RWPE1 (cell line): Measurements from ENCODE around the gene TOR1A.

Source experiments
- CTCF ChIA-PET: fragments of 350-600 bp; sonication (Branson Sonifier 250); formaldehyde crosslinking; extraction: SDS; loops from one replicate; lab custom pipeline; 2021; lab: Yijun Ruan, JAX
- POLR2A ChIA-PET: fragments of 400-600 bp; formaldehyde crosslinking; extraction: SDS; loops from one replicate; lab custom pipeline; 2020; ENCODE audit warnings: antibody characterized with exemption; ENCODE audit not compliant: low non-redundant PET; lab: Yijun Ruan, JAX
- DNase-seq: peaks from one replicate; pipeline ENCODE4 v3.0.0; 2012; ENCODE audit warnings: low spot score
- H3K27ac ChIP-seq: fragments of 450-650 bp; 2 replicates; pipeline ENCODE4 v1.5.1; 2017
- CTCF ChIP-seq: fragments of 450-650 bp; conservative IDR thresholded peaks from 2 replicates; pipeline ENCODE4 v1.5.1; 2017; ENCODE audit warnings: low read depth, mild to moderate bottlenecking

TOR1A gene

GRCh38 chr9:129867136-129868022, 43.4 kb upstream of the TOR1A start:
- 0 out of 2 replicates have a peak overlapping the region, but pooled peaks have one; percentile 0 for H3K27ac ChIP-seq
- CTCF ChIA-PET: interaction anchor here (0.7 kb wide), 1 partner anchor 8 kb away, joined by 4 read pairs; no protein-coding TSS in a partner anchor
- DNase-seq: no peak
- POLR2A ChIA-PET: interaction anchor here (0.5 kb wide), 1 partner anchor 69 kb away, joined by 9 read pairs; no protein-coding TSS in a partner anchor
- no peak for TF ChIP-seq CTCF

- CTCF ChIA-PET: no interaction called here
- no peak for TF ChIP-seq CTCF
- DNase-seq: no peak
- H3K27ac ChIP-seq: peak overlapping the region; percentile 12
- POLR2A ChIA-PET: no interaction called here
Observed at GRCh38 chr9:129866394-129867135, 42.6 kb upstream of the TOR1A start.

GRCh38 chr9:129865668-129866320, 41.9 kb upstream of the TOR1A start:
- TF ChIP-seq CTCF: no peak
- DNase-seq: no peak
- CTCF ChIA-PET: no interaction called here
- POLR2A ChIA-PET: interaction anchor here (0.8 kb wide), 1 partner anchor 21 kb away, joined by 3 read pairs; no protein-coding TSS in a partner anchor
- peak overlapping the region; percentile 12 for H3K27ac ChIP-seq

- H3K27ac ChIP-seq: peak overlapping the region; percentile 12
- no peak for DNase-seq
- TF ChIP-seq CTCF: no peak
- POLR2A ChIA-PET: interaction anchor here (0.8 kb wide), 1 partner anchor 22 kb away, joined by 3 read pairs; no protein-coding TSS in a partner anchor
- CTCF ChIA-PET: interaction anchor here (0.6 kb wide), 2 partner anchors 15 to 71 kb away, joined by 3 to 4 read pairs; no protein-coding TSS in a partner anchor
Observed at GRCh38 chr9:129864991-129865647, 41.2 kb upstream of the TOR1A start.

GRCh38 chr9:129863059-129863690, 39.2 kb upstream of the TOR1A start:
- peak; percentile 90 for DNase-seq
- CTCF ChIA-PET: interaction anchor here (1.3 kb wide), 1 partner anchor 22 kb away, joined by 3 read pairs; no protein-coding TSS in a partner anchor
- TF ChIP-seq CTCF: no peak
- POLR2A ChIA-PET: no interaction called here
- H3K27ac ChIP-seq: peak overlapping the region; percentile 70
